Psoas muscle (tissue), 8 donors: Measurements from ENCODE around the gene CMBL. TPM values are rescaled to one million over a fixed set of nuclear protein-coding genes. Genes with fewer than 3 reads are reported as not detected.

Experiments
- ATAC-seq, 4 donors: fragments of 200-7000 bp; cut with Tn5 transposase; one replicate each; pipeline ENCODE4 v1.9.1; 2020; ENCODE audit warnings: moderate library complexity in 3 of 4, mild to moderate bottlenecking in 2 of 4
- DNase-seq, 2 donors: peaks; one replicate each; pipeline ENCODE4 v3.0.0-alpha.2; 2020
- H3K27ac ChIP-seq: fragments of 200-600 bp; one replicate; pipeline ENCODE4 v1.8.0; 2022
- H3K27me3 ChIP-seq, 3 donors: fragments of 200-600 bp in 1 of 3; one replicate each; pipeline versions ENCODE4 v1.6.1 to v1.8.0; 2013 to 2022; ENCODE audit warnings: low read length in 2 of 3, mild to moderate bottlenecking in 2 of 3, moderate library complexity in 1 of 3; ENCODE audit not compliant: insufficient read depth in 3 of 3
- H3K36me3 ChIP-seq, 2 donors: fragments of 200-600 bp in 1 of 2; one replicate each; pipeline versions ENCODE4 v1.6.1 to v1.8.0; 2013 to 2022; ENCODE audit warnings: low read depth in 1 of 2, mild to moderate bottlenecking in 1 of 2, moderate library complexity in 1 of 2; ENCODE audit not compliant: insufficient read depth in 1 of 2
- H3K4me1 ChIP-seq: fragments of 200-600 bp; one replicate; pipeline ENCODE4 v1.8.0; 2022
- H3K4me3 ChIP-seq: fragments of 200-600 bp; one replicate; pipeline ENCODE4 v1.8.0; 2022; ENCODE audit warnings: mild to moderate bottlenecking
- H3K9me3 ChIP-seq: fragments of 200-600 bp; one replicate; pipeline ENCODE4 v1.8.0; 2022
- CTCF ChIP-seq: fragments of 200-600 bp; IDR thresholded peaks from one replicate; pipeline ENCODE4 v1.8.0; 2022; ENCODE audit warnings: antibody characterized with exemption
- WGBS, 3 donors: extraction: QIAGEN DNeasy Blood & Tissue Kit; methylation state at CpG; one replicate each; pipeline versions ENCODE4 v1.1.6 to v1.1.7; 2013; 5-methylcytosine and 5-hydroxymethylcytosine counted together
- intact Hi-C, 2 donors: fragments of 100-400 bp; cut with DNase I; formaldehyde crosslinking; loops; one replicate each; pipeline versions ENCODE4 v1.11.0 to v1.14.2; 2022
- polyA plus RNA-seq, 3 donors: library from polyadenylated mRNA; stranded (reverse); fragments of 200-250 nt; gene quantifications; one replicate each; pipeline ENCODE4 v1.2.3, GENCODE V29; 2013
- total RNA-seq, 4 donors: library from RNA; stranded (reverse); fragmentation: NEBNext Ultra II Directional in 2 of 4; extraction: Animal tissue kit (Norgen Biotek cat#: 25700) in 2 of 4; gene quantifications; one replicate each; pipeline versions ENCODE4 v1.2.1 to v1.2.4, GENCODE V29; 2021 to 2023
- donor health status: healthy with polysubstance abuse.
- donor health status: DM: no; HTN: no; CAD: no; lungs with moderate emphysema.
- donor health status: Bipolar disorder and iron deficiency.
- donor health status: healthy.
- donor health status: DM: yes; HTN: yes; CAD: no.
- donor health status: DM: no; HTN: no; CAD: no.
- donor health status: DM: no; HTN: no; CAD: no.
- donor health status: DM: yes; HTN: yes; CAD: no.

Gene CMBL
- total and polyA plus RNA-seq, 7 donors, result 9.4 to 243 (median 55.7) TPM

GRCh38 chr5:10310066-10310779, 2.5 kb upstream of the CMBL start:
- H3K9me3 ChIP-seq, result no peaks in the 10 kb centered on the region
- H3K4me1 ChIP-seq, result peaks cover 39% of the 10 kb centered on the region
- ATAC-seq, result peak; percentile 45 to 64 (median 55)
- H3K4me3 ChIP-seq, result no peak overlapping the region
- no peak for TF ChIP-seq CTCF
- H3K27ac ChIP-seq, result peak overlapping the region; percentile 92
- H3K27me3 ChIP-seq, result no peaks in the 10 kb centered on the region
- intact Hi-C loops, result no loop called here
- 47 to 78% (median 49%) methylated on average over 8 of the region's 8 CpGs for WGBS, 3 donors
- DNase-seq, result peak in 1 of 2 donors; percentile 67
- no peaks in the 10 kb centered on the region for H3K36me3 ChIP-seq

- no peak overlapping the region for H3K4me3 ChIP-seq
- DNase-seq (no peak), ATAC-seq (no peak)
- H3K27me3 ChIP-seq, result no peaks in the 10 kb centered on the region
- 68 to 83% (median 69%) methylated on average over 6 of the region's 6 CpGs for WGBS, 3 donors
- no peaks in the 10 kb centered on the region for H3K9me3 ChIP-seq
- no peaks in the 10 kb centered on the region for H3K36me3 ChIP-seq
- peaks cover 43% of the 10 kb centered on the region for H3K4me1 ChIP-seq
- H3K27ac ChIP-seq, result peak overlapping the region; percentile 92
- intact Hi-C loops, result no loop called here
- no peak for TF ChIP-seq CTCF
Measured at GRCh38 chr5:10308844-10309243, 1.1 kb upstream of the CMBL start.

- no peak for TF ChIP-seq CTCF
- peak overlapping the region; percentile 92 for H3K27ac ChIP-seq
- H3K9me3 ChIP-seq, result no peaks in the 10 kb centered on the region
- 15 to 27% (median 18%) methylated on average over 8 of the region's 8 CpGs for WGBS, 3 donors
- H3K4me1 ChIP-seq, result peaks cover 57% of the 10 kb centered on the region
- peak in 1 of 2 donors; percentile 58 for DNase-seq
- ATAC-seq, result peak; percentile 21 to 70 (median 65)
- intact Hi-C loops, result no loop called here
- no peaks in the 10 kb centered on the region for H3K36me3 ChIP-seq
- no peaks in the 10 kb centered on the region for H3K27me3 ChIP-seq
- peak overlapping the region; percentile 70 for H3K4me3 ChIP-seq
Measured at GRCh38 chr5:10306806-10307205, 896 bp downstream of the CMBL start.

GRCh38 chr5:10306114-10306513, 1.6 kb downstream of the CMBL start:
- peak overlapping the region; percentile 70 for H3K4me3 ChIP-seq
- DNase-seq, result no peak
- intact Hi-C loops, result no loop called here
- ATAC-seq, result no peak
- no peak for TF ChIP-seq CTCF
- H3K9me3 ChIP-seq, result no peaks in the 10 kb centered on the region
- peaks cover 52% of the 10 kb centered on the region for H3K4me1 ChIP-seq
- 19 to 39% (median 25%) methylated on average over 5 of the region's 5 CpGs for WGBS, 3 donors
- H3K27me3 ChIP-seq, result no peaks in the 10 kb centered on the region
- H3K27ac ChIP-seq, result peak overlapping the region; percentile 92
- H3K36me3 ChIP-seq, result no peaks in the 10 kb centered on the region

GRCh38 chr5:10304932-10305331, 2.8 kb downstream of the CMBL start:
- peak; percentile 37 for TF ChIP-seq CTCF
- H3K9me3 ChIP-seq, result no peaks in the 10 kb centered on the region
- ATAC-seq (peak; percentile 27 to 67 (median 54)), DNase-seq (peak in 1 of 2 donors; percentile 60)
- WGBS, 3 donors, result 39 to 59% (median 40%) methylated on average over 5 of the region's 5 CpGs
- H3K27ac ChIP-seq, result peak overlapping the region; percentile 92
- peaks cover 0 to 3% of the 10 kb centered on the region in 2 donors for H3K36me3 ChIP-seq
- peak overlapping the region; percentile 70 for H3K4me3 ChIP-seq
- no peaks in the 10 kb centered on the region for H3K27me3 ChIP-seq
- peaks cover 49% of the 10 kb centered on the region for H3K4me1 ChIP-seq
- intact Hi-C loops, result no loop called here
